ENCODE measurements around the gene XPO4.

The XPO4 gene

GRCh38 chr13:20826843-20827560 is 75.5 kb downstream of the XPO4 start:
- no peak for DNase-seq

- DNase-seq, result no peak
These were observed 76.2 kb downstream of the XPO4 start for GRCh38 chr13:20826301-20826700.

- DNase-seq, result no peak
These were observed 77.1 kb downstream of the XPO4 start for GRCh38 chr13:20825477-20825875.

- no peak for DNase-seq
These were observed 77.6 kb downstream of the XPO4 start for GRCh38 chr13:20824762-20825476.

- DNase-seq, result no peak
These were observed 79.5 kb downstream of the XPO4 start for GRCh38 chr13:20823071-20823470.

GRCh38 chr13:20822406-20822805 is 80.1 kb downstream of the XPO4 start:
- DNase-seq, result no peak

- no peak for DNase-seq
These were observed 82.8 kb downstream of the XPO4 start for GRCh38 chr13:20819715-20820114.

GRCh38 chr13:20815464-20815863 is 87.1 kb downstream of the XPO4 start:
- no peak for DNase-seq

GRCh38 chr13:20814224-20814910 is 88.2 kb downstream of the XPO4 start:
- no peak for DNase-seq

- no peak for DNase-seq
These were observed 89.7 kb downstream of the XPO4 start for GRCh38 chr13:20812890-20813289.

- DNase-seq, result no peak
These were observed 91.7 kb downstream of the XPO4 start for GRCh38 chr13:20810808-20811207.

- no peak for DNase-seq
These were observed 93.7 kb downstream of the XPO4 start for GRCh38 chr13:20808874-20809273.

GRCh38 chr13:20803180-20803965 is 99.2 kb downstream of the XPO4 start:
- DNase-seq, result no peak

GRCh38 chr13:20801707-20802106 is 100.8 kb downstream of the XPO4 start:
- no peak for DNase-seq

GRCh38 chr13:20799726-20800416 is 102.7 kb downstream of the XPO4 start:
- no peak for DNase-seq

GRCh38 chr13:20798027-20798426 is 104.5 kb downstream of the XPO4 start:
- no peak for DNase-seq

GRCh38 chr13:20796791-20797508 is 105.6 kb downstream of the XPO4 start:
- DNase-seq, result no peak

- no peak for DNase-seq
These were observed 112.9 kb downstream of the XPO4 start for GRCh38 chr13:20789665-20790064.

GRCh38 chr13:20788312-20788711 is 114.2 kb downstream of the XPO4 start:
- DNase-seq, result no peak

GRCh38 chr13:20787180-20787579 is 115.4 kb downstream of the XPO4 start:
- no peak for DNase-seq

- DNase-seq, result no peak
These were observed 120.3 kb downstream of the XPO4 start for GRCh38 chr13:20782116-20782708.

Data from stimulated activated naive CD4-positive, alpha-beta T cell (primary cell).